ENCODE data around the gene UNC79. TPM values are rescaled to one million over a fixed set of nuclear protein-coding genes. Genes with fewer than 3 reads are reported as not detected.

Gene UNC79
- total RNA-seq, 4 donors from 2014 or later: not detected

GRCh38 chr14:93665169-93665568, 234.4 kb downstream of the UNC79 start:
- no peaks in the 10 kb centered on the region for H3K4me1 ChIP-seq
- peaks cover 0 to 6% (median 0%) of the 10 kb centered on the region in 4 donors for H3K9me3 ChIP-seq
- H3K36me3 ChIP-seq: no peaks in the 10 kb centered on the region
- H3K27me3 ChIP-seq: no peaks in the 10 kb centered on the region
- no peak for DNase-seq
- no peak overlapping the region for H3K27ac ChIP-seq
- H3K4me3 ChIP-seq: no peak overlapping the region
- TF ChIP-seq CTCF (IDR thresholded peaks at IDR 0.05) (no peak), POLR2A (IDR thresholded peaks at IDR 0.05) (no peak)

- Histone ChIP-seq H3K36me3 (no peaks in the 10 kb centered on the region), H3K4me3 (no peak overlapping the region), H3K27ac (no peak overlapping the region), H3K4me1 (no peaks in the 10 kb centered on the region), H3K27me3 (no peaks in the 10 kb centered on the region), H3K9me3 (peaks cover 0 to 2% (median 0%) of the 10 kb centered on the region in 4 donors)
- TF ChIP-seq CTCF (IDR thresholded peaks at IDR 0.05): no peak
- no peak for TF ChIP-seq POLR2A (IDR thresholded peaks at IDR 0.05)
- no peak for DNase-seq
Measured at GRCh38 chr14:93669632-93670031, 238.9 kb downstream of the UNC79 start.

GRCh38 chr14:93674343-93674742, 243.6 kb downstream of the UNC79 start:
- H3K27me3 ChIP-seq: no peaks in the 10 kb centered on the region
- no peaks in the 10 kb centered on the region for H3K9me3 ChIP-seq
- TF ChIP-seq CTCF (IDR thresholded peaks at IDR 0.05) (no peak), POLR2A (IDR thresholded peaks at IDR 0.05) (no peak)
- no peak for DNase-seq
- no peaks in the 10 kb centered on the region for H3K4me1 ChIP-seq
- H3K27ac ChIP-seq: no peak overlapping the region
- no peaks in the 10 kb centered on the region for H3K36me3 ChIP-seq
- no peak overlapping the region for H3K4me3 ChIP-seq

GRCh38 chr14:93675651-93676050, 244.9 kb downstream of the UNC79 start:
- no peaks in the 10 kb centered on the region for H3K9me3 ChIP-seq
- no peak for DNase-seq
- no peaks in the 10 kb centered on the region for H3K27me3 ChIP-seq
- no peak overlapping the region for H3K27ac ChIP-seq
- H3K36me3 ChIP-seq: no peaks in the 10 kb centered on the region
- TF ChIP-seq POLR2A (IDR thresholded peaks at IDR 0.05) (no peak), CTCF (IDR thresholded peaks at IDR 0.05) (no peak)
- H3K4me3 ChIP-seq: no peak overlapping the region
- H3K4me1 ChIP-seq: no peaks in the 10 kb centered on the region

GRCh38 chr14:93676416-93676958, 245.7 kb downstream of the UNC79 start:
- TF ChIP-seq CTCF (IDR thresholded peaks at IDR 0.05) (no peak), POLR2A (IDR thresholded peaks at IDR 0.05) (no peak)
- Histone ChIP-seq H3K9me3 (no peaks in the 10 kb centered on the region), H3K27ac (no peak overlapping the region), H3K4me3 (no peak overlapping the region), H3K36me3 (no peaks in the 10 kb centered on the region), H3K4me1 (no peaks in the 10 kb centered on the region), H3K27me3 (no peaks in the 10 kb centered on the region)
- no peak for DNase-seq

GRCh38 chr14:93682459-93682858, 251.7 kb downstream of the UNC79 start:
- TF ChIP-seq CTCF (IDR thresholded peaks at IDR 0.05) (no peak), POLR2A (IDR thresholded peaks at IDR 0.05) (no peak)
- no peaks in the 10 kb centered on the region for H3K27me3 ChIP-seq
- no peak for DNase-seq
- H3K9me3 ChIP-seq: no peaks in the 10 kb centered on the region
- no peaks in the 10 kb centered on the region for H3K4me1 ChIP-seq
- no peaks in the 10 kb centered on the region for H3K36me3 ChIP-seq
- no peak overlapping the region for H3K27ac ChIP-seq
- no peak overlapping the region for H3K4me3 ChIP-seq

Measured in Peyer's patch (tissue), 4 donors.